Adrenal gland (tissue), 5 donors: ENCODE measurements around the gene ACOT12.

Experiments
- POLR2A ChIP-seq, 2 donors: fragments of 450-650 bp; IDR thresholded peaks; one replicate each; pipeline ENCODE4 v1.6.1; 2017; ENCODE audit warnings: antibody characterized with exemption in 2 of 2, mild to moderate bottlenecking in 2 of 2, moderate library complexity in 1 of 2
- TF ChIP-seq, protein P1 (sequence below), 6 experiments: fragments of 450-650 bp in 4 of 6; fragments of 200-600 bp in 2 of 6; sonication (generic) in 1 of 6; IDR thresholded peaks; 1 replicate in 5 of 6; 2 replicates in 1 of 6; pipeline versions ENCODE4 v1.5.1 to v1.8.0; 2016 to 2021; ENCODE audit warnings: antibody characterized with exemption in 6 of 6, mild to moderate bottlenecking in 2 of 6, moderate library complexity in 1 of 6
- donor health status: DM: no; HTN: no; CAD: no.

DNA sequence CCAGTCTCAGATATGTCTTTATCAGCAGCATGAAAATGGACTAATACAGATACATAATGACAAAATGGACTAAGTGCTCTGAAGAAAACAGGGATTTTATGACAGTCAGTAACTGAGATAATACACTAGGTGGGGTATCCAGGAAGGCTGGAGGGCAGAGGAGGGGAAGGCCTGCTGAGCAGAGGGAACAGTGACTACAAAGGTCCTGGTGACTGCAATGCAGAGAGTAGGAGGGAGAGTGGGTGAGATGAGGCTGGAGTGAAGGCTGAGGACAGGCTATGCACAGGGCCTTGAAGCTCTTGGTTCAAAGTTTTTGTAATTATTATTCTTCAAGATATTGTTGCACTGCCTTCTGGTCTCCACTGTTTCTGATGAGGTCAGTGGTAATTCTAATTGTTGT, 4.9 kb downstream of the ACOT12 start:
- TF ChIP-seq, protein P1, sequence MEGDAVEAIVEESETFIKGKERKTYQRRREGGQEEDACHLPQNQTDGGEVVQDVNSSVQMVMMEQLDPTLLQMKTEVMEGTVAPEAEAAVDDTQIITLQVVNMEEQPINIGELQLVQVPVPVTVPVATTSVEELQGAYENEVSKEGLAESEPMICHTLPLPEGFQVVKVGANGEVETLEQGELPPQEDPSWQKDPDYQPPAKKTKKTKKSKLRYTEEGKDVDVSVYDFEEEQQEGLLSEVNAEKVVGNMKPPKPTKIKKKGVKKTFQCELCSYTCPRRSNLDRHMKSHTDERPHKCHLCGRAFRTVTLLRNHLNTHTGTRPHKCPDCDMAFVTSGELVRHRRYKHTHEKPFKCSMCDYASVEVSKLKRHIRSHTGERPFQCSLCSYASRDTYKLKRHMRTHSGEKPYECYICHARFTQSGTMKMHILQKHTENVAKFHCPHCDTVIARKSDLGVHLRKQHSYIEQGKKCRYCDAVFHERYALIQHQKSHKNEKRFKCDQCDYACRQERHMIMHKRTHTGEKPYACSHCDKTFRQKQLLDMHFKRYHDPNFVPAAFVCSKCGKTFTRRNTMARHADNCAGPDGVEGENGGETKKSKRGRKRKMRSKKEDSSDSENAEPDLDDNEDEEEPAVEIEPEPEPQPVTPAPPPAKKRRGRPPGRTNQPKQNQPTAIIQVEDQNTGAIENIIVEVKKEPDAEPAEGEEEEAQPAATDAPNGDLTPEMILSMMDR (IDR thresholded peaks at IDR 0.05), result no peak
- TF ChIP-seq POLR2A (IDR thresholded peaks at IDR 0.05), result no peak
